H9 (cell line): ENCODE results near the gene MYOM3. TPM values are rescaled to one million over a fixed set of nuclear protein-coding genes. Genes with fewer than 3 reads are reported as not detected.

Experiments
- DNase-seq: peaks from one replicate; pipeline ENCODE4 v3.0.0-alpha.2; 2017
- H2AFZ ChIP-seq: one replicate; pipeline ENCODE4 v1.6.1; 2013; ENCODE audit warnings: mild to moderate bottlenecking, low read length, control low read depth, moderate library complexity
- H2AK5ac ChIP-seq: 2 replicates; pipeline ENCODE4 v1.6.1; 2013; ENCODE audit warnings: low read length, control low read depth, mixed read lengths; ENCODE audit not compliant: insufficient read length
- H2BK120ac ChIP-seq: one replicate; pipeline ENCODE4 v1.6.1; 2013; ENCODE audit warnings: low read depth, mild to moderate bottlenecking, low read length, control low read depth, inconsistent platforms; ENCODE audit not compliant: poor library complexity, severe bottlenecking
- H2BK12ac ChIP-seq: 2 replicates; pipeline ENCODE4 v1.6.1; 2013; ENCODE audit warnings: low read length, control low read depth, mixed read lengths, low read depth; ENCODE audit not compliant: insufficient read length
- H2BK15ac ChIP-seq: 2 replicates; pipeline ENCODE4 v1.6.1; 2013; ENCODE audit warnings: low read depth, low read length, control low read depth
- H2BK20ac ChIP-seq: one replicate; pipeline ENCODE4 v1.6.1; 2013; ENCODE audit warnings: low read depth, mild to moderate bottlenecking, low read length, control low read depth, inconsistent platforms; ENCODE audit not compliant: poor library complexity, severe bottlenecking
- H2BK5ac ChIP-seq: 2 replicates; pipeline ENCODE4 v1.6.1; 2013; ENCODE audit warnings: low read length, control low read depth, mixed read lengths; ENCODE audit not compliant: insufficient read length
- H3K14ac ChIP-seq: 2 replicates; pipeline ENCODE4 v1.6.1; 2013; ENCODE audit warnings: low read length, control low read depth; ENCODE audit not compliant: insufficient read depth
- H3K18ac ChIP-seq: 2 replicates; pipeline ENCODE4 v1.6.1; 2013; ENCODE audit warnings: low read depth, mild to moderate bottlenecking, mixed read lengths, low read length, control low read depth; ENCODE audit not compliant: insufficient read length
- H3K23ac ChIP-seq: 2 replicates; pipeline ENCODE4 v1.6.1; 2013; ENCODE audit warnings: low read length, control low read depth, mixed read lengths, low read depth; ENCODE audit not compliant: insufficient read length
- H3K23me2 ChIP-seq: 2 replicates; pipeline ENCODE4 v1.6.1; 2013; ENCODE audit warnings: low read depth, mild to moderate bottlenecking, mixed read lengths, low read length, control low read depth; ENCODE audit not compliant: insufficient read length, poor library complexity, severe bottlenecking
- H3K27ac ChIP-seq: 2 replicates; pipeline ENCODE4 v1.5.1; 2013; ENCODE audit warnings: low read length, control low read depth, mixed read lengths, low read depth; ENCODE audit not compliant: insufficient read length
- H3K27me3 ChIP-seq: 2 replicates; pipeline ENCODE4 v1.6.1; 2013; ENCODE audit warnings: low read length, control low read depth, inconsistent platforms; ENCODE audit not compliant: insufficient read depth
- H3K4ac ChIP-seq: 2 replicates; pipeline ENCODE4 v1.6.1; 2013; ENCODE audit warnings: low read depth, mild to moderate bottlenecking, control low read depth, inconsistent platforms, low read length, moderate library complexity
- H3K4me1 ChIP-seq: 2 replicates; pipeline ENCODE4 v1.6.1; 2013; ENCODE audit warnings: low read length, control low read depth, inconsistent platforms; ENCODE audit not compliant: insufficient read depth
- H3K4me2 ChIP-seq: 2 replicates; pipeline ENCODE4 v1.6.1; 2013; ENCODE audit warnings: low read length, control low read depth, mixed read lengths; ENCODE audit not compliant: insufficient read length, insufficient read depth
- H3K56ac ChIP-seq: 2 replicates; pipeline ENCODE4 v1.6.1; 2013; ENCODE audit warnings: low read depth, mild to moderate bottlenecking, mixed read lengths, low read length, control low read depth; ENCODE audit not compliant: insufficient read length
- H3K79me1 ChIP-seq: 2 replicates; pipeline ENCODE4 v1.6.1; 2013; ENCODE audit warnings: low read depth, mild to moderate bottlenecking, moderate library complexity, low read length, control low read depth, inconsistent platforms; ENCODE audit not compliant: insufficient read depth, poor library complexity, severe bottlenecking
- H3K79me2 ChIP-seq: 2 replicates; pipeline ENCODE4 v1.6.1; 2013; ENCODE audit warnings: low read length, control low read depth, inconsistent platforms; ENCODE audit not compliant: insufficient read depth
- H3K9ac ChIP-seq: 2 replicates; pipeline ENCODE4 v1.6.1; 2013; ENCODE audit warnings: low read length, control low read depth, mixed read lengths; ENCODE audit not compliant: insufficient read length; ENCODE audit errors: extremely low read depth
- H3K9me3 ChIP-seq: one replicate; pipeline ENCODE4 v1.6.1; 2013; ENCODE audit warnings: low read depth, low read length, inconsistent platforms; ENCODE audit not compliant: control insufficient read depth
- H3T11ph ChIP-seq: one replicate; pipeline ENCODE4 v1.6.1; 2013; ENCODE audit warnings: mild to moderate bottlenecking, low read length, control low read depth, inconsistent platforms
- H4K20me1 ChIP-seq: one replicate; pipeline ENCODE4 v1.6.1; 2013; ENCODE audit not compliant: control insufficient read depth, insufficient read length, insufficient read depth
- H4K5ac ChIP-seq: 2 replicates; pipeline ENCODE4 v1.6.1; 2013; ENCODE audit warnings: low read depth, mild to moderate bottlenecking, mixed read lengths, low read length, control low read depth; ENCODE audit not compliant: insufficient read length
- H4K8ac ChIP-seq: replicated peaks from 2 replicates; pipeline ENCODE4 v1.6.1; 2013; ENCODE audit warnings: low read length, control low read depth, mixed read lengths, low read depth; ENCODE audit not compliant: insufficient read length
- H4K91ac ChIP-seq: 2 replicates; pipeline ENCODE4 v1.6.1; 2013; ENCODE audit warnings: low read depth, mild to moderate bottlenecking, moderate library complexity, mixed read lengths, low read length, control low read depth; ENCODE audit not compliant: insufficient read length
- H3K27ac Mint-ChIP-seq, 3 experiments: 2 replicates in 2 of 3; 3 replicates in 1 of 3; pipeline ENCODE4 v1.8.0; 2020 to 2021; ENCODE audit warnings: mixed read lengths in 3 of 3, mild to moderate bottlenecking in 1 of 3, moderate library complexity in 1 of 3
- H3K27me3 Mint-ChIP-seq: 2 replicates; pipeline ENCODE4 v1.8.0; 2021; ENCODE audit warnings: low read depth, mild to moderate bottlenecking, moderate library complexity, mixed read lengths
- H3K36me3 Mint-ChIP-seq, 3 experiments: 2 replicates in 2 of 3; 3 replicates in 1 of 3; pipeline ENCODE4 v1.8.0; 2020 to 2021; ENCODE audit warnings: low read depth in 3 of 3, mixed read lengths in 3 of 3; ENCODE audit not compliant: insufficient read depth in 1 of 3
- H3K4me1 Mint-ChIP-seq, 2 experiments: 2 replicates each; pipeline ENCODE4 v1.8.0; 2020; ENCODE audit warnings: mixed read lengths in 2 of 2
- H3K4me3 Mint-ChIP-seq, 2 experiments: 2 replicates in 1 of 2; 3 replicates in 1 of 2; pipeline ENCODE4 v1.8.0; 2020 to 2021; ENCODE audit warnings: mild to moderate bottlenecking in 2 of 2, mixed read lengths in 2 of 2, moderate library complexity in 1 of 2
- H3K9me3 Mint-ChIP-seq, 2 experiments: 2 replicates in 1 of 2; 3 replicates in 1 of 2; pipeline ENCODE4 v1.8.0; 2020; ENCODE audit warnings: mild to moderate bottlenecking in 2 of 2, mixed read lengths in 2 of 2, moderate library complexity in 1 of 2
- WGBS: extraction: QIAGEN DNeasy Blood & Tissue Kit; methylation state at CpG from one replicate; pipeline ENCODE4 v1.1.7; 2013; ENCODE audit warnings: missing lambda C conversion rate, low lambda C conversion rate, mixed read lengths; ENCODE audit not compliant: insufficient read length; ENCODE audit errors: extremely low coverage; 5-methylcytosine and 5-hydroxymethylcytosine counted together
- total RNA-seq: library from RNA; stranded (reverse); gene quantifications from 2 replicates; pipeline ENCODE4 v1.2.1, GENCODE V29; 2021
- TF ChIP-seq, protein P1 (sequence below): fragments of 200-600 bp; sonication (generic); conservative IDR thresholded peaks from 3 replicates; pipeline ENCODE4 v1.8.0; 2021; ENCODE audit warnings: antibody characterized with exemption, mild to moderate bottlenecking

Gene MYOM3
- total RNA-seq, 1 experiment from 2014 or later: 0.11 TPM

DNA sequence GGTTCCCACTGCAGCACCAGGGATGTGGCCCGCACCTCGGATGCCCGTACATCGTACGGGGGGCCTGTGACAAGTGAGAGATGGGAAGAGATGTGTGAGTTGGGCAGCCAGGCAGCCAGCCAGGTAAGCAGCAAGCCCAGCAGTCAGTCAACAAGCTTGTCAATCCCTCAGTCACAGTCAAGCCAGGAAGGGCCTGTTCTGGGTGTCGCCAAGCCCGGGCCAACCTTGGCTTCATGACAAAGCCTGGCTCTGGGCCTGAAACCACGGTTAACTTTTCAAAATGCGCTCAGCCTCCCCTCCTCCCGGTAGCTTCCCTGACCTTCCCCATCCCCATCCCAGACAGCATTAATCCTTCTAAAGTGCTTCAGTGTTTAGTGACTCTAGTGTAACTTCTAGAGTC lies 31.8 kb downstream of the MYOM3 start:
- no peak overlapping the region for H4K5ac ChIP-seq
- H3K4me1 ChIP-seq: peaks cover 4% of the 10 kb centered on the region; the same call in 1 of the 2 replicates
- no peak overlapping the region for H2AFZ ChIP-seq
- no peak overlapping the region for H3K4me3 Mint-ChIP-seq
- H3K27me3 Mint-ChIP-seq: no peaks in the 10 kb centered on the region
- H3K23ac ChIP-seq: no peak overlapping the region
- H3K23me2 ChIP-seq: no peaks in the 10 kb centered on the region
- no peak overlapping the region for H3K56ac ChIP-seq
- no peak overlapping the region for H2BK120ac ChIP-seq
- WGBS: no CpG with 5 or more reads among the region's 10 CpGs
- peaks cover 9 to 16% of the 10 kb centered on the region in 2 experiments for H3K4me1 Mint-ChIP-seq
- H3K9ac ChIP-seq: no peak overlapping the region
- H3K9me3 Mint-ChIP-seq: no peaks in the 10 kb centered on the region; a peak in 2 of 5 replicates
- no peaks in the 10 kb centered on the region for H4K20me1 ChIP-seq
- H3K79me2 ChIP-seq: no peaks in the 10 kb centered on the region
- no peak overlapping the region for H2BK15ac ChIP-seq
- H3K18ac ChIP-seq: no peak overlapping the region
- no peaks in the 10 kb centered on the region for H3K27me3 ChIP-seq
- no peak overlapping the region for H2BK5ac ChIP-seq
- H3K27ac Mint-ChIP-seq: peak overlapping the region in 1 of 3 experiments; percentile 31; a peak in 1 of 7 replicates
- no peak overlapping the region for H3K4ac ChIP-seq
- no peak for DNase-seq
- H4K91ac ChIP-seq: no peak overlapping the region
- no peak overlapping the region for H3T11ph ChIP-seq
- no peak overlapping the region for H2BK20ac ChIP-seq
- H3K14ac ChIP-seq: no peak overlapping the region
- no peak overlapping the region for H3K27ac ChIP-seq
- H2BK12ac ChIP-seq: no peak overlapping the region
- H3K36me3 Mint-ChIP-seq: no peaks in the 10 kb centered on the region
- H2AK5ac ChIP-seq: no peak overlapping the region
- H3K79me1 ChIP-seq: no peaks in the 10 kb centered on the region
- H3K9me3 ChIP-seq: no peaks in the 10 kb centered on the region
- TF ChIP-seq, protein P1, sequence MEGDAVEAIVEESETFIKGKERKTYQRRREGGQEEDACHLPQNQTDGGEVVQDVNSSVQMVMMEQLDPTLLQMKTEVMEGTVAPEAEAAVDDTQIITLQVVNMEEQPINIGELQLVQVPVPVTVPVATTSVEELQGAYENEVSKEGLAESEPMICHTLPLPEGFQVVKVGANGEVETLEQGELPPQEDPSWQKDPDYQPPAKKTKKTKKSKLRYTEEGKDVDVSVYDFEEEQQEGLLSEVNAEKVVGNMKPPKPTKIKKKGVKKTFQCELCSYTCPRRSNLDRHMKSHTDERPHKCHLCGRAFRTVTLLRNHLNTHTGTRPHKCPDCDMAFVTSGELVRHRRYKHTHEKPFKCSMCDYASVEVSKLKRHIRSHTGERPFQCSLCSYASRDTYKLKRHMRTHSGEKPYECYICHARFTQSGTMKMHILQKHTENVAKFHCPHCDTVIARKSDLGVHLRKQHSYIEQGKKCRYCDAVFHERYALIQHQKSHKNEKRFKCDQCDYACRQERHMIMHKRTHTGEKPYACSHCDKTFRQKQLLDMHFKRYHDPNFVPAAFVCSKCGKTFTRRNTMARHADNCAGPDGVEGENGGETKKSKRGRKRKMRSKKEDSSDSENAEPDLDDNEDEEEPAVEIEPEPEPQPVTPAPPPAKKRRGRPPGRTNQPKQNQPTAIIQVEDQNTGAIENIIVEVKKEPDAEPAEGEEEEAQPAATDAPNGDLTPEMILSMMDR: no peak
- H3K4me2 ChIP-seq: no peak overlapping the region
- no peak overlapping the region for H4K8ac ChIP-seq
